ENCODE data around the gene NDE1. TPM values are rescaled to one million over a fixed set of nuclear protein-coding genes. Genes with fewer than 3 reads are reported as not detected.

The NDE1 gene
- total and polyA plus RNA-seq, 2 of the 8 experiments (the other 6 are each of a cell fraction or from before 2014, with no cell fraction given), result 13.3 to 41.3 TPM

DNA sequence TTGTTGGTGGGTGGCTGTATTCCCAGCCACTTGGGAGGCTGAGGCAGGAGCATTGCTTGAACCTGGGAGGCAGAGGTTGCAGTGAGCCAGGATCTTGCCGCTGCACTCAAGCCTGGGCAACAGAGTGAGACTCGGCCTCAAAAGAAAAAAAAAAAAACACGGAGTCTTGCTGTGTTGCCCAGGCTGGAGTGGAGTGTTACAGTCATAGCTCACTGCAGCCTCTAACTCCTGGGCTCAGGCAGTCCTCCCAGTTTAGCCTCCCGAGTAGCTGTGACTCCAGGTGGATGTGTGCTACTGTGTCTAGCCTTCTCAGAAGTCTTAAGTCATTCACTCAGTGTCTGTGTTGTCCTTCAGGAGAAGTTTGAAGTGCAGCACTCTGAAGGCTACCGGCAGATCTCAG, 27.4 kb downstream of the NDE1 start (continued):
- TF ChIP-seq SAP30 (IDR thresholded peaks at IDR 0.05; ENCODE audit: insufficient read depth, insufficient replicate concordance, low read length) (no peak), SIRT6 (IDR thresholded peaks at IDR 0.05; ENCODE audit: low read length) (no peak), CREB1 (IDR thresholded peaks at IDR 0.05) (no peak), KDM4A (IDR thresholded peaks at IDR 0.05; ENCODE audit: low read depth, low read length, severe bottlenecking) (no peak), JUN (IDR thresholded peaks at IDR 0.05; ENCODE audit: low read depth, low read length) (no peak)

All from H1 (cell line).